Fibroblast of lung (primary cell): ENCODE measurements around the gene ANO4.

Experiments
- CTCF ChIP-seq, 2 donors: IDR thresholded peaks in 1 of 2; conservative IDR thresholded peaks in 1 of 2; 1 replicate in 1 of 2; 2 replicates in 1 of 2; pipeline ENCODE4 v1.5.1; 2011 to 2012; ENCODE audit warnings: low read length in 2 of 2, control low read depth in 1 of 2, inconsistent platforms in 1 of 2, low read depth in 1 of 2, mild to moderate bottlenecking in 1 of 2
- EZH2 ChIP-seq: IDR thresholded peaks from 2 replicates; pipeline ENCODE4 v1.5.1; 2012; ENCODE audit warnings: low read length, control low read depth, mild to moderate bottlenecking; ENCODE audit errors: missing control alignments

- no peak for TF ChIP-seq CTCF (conservative IDR thresholded peaks at IDR 0.05 in 1 of 2, IDR thresholded peaks at IDR 0.05 in 1 of 2; ENCODE audit: low read depth in 1 of 2, low read length in 2 of 2)
- no peak for TF ChIP-seq EZH2
Measured at GRCh38 chr12:100789975-100790374, 4.6 kb upstream of the ANO4 start.
